HG03521 (cell line): ENCODE data around the gene KLC1.
"Not testable (repeated sequence)": the region's sequence is repeated elsewhere in the genome, so short reads cannot be mapped to it uniquely, and the experiment has no call there.

ENCODE experiments used
- ATAC-seq: cut with Tn5 transposase; IDR thresholded peaks from one replicate; pipeline ENCODE4 v1.9.1; 2021; ENCODE audit warnings: mild to moderate bottlenecking, moderate library complexity; ENCODE audit not compliant: unreplicated experiment

KLC1 gene

DNA sequence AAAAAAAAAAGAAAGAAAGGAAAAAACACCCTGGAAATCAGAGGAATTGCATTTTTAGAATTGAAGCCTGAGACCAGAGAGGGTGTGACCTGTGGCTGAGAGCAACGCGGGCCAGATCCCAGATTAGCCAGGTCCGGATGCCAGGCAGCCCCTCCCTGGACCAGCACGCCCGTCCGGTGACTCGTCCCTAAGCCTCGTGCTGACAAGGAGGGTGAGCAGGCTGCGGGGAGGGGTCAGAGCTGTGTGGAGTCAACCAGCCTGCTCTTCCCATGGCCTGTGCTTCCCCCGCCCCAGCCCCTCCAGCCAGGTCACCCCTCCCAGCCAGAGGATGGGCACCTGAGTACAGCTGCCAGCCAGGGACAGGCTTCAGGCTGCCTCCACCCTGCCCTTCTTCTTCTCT lies 4.2 kb upstream of the KLC1 start:
- ATAC-seq, result no peak

DNA sequence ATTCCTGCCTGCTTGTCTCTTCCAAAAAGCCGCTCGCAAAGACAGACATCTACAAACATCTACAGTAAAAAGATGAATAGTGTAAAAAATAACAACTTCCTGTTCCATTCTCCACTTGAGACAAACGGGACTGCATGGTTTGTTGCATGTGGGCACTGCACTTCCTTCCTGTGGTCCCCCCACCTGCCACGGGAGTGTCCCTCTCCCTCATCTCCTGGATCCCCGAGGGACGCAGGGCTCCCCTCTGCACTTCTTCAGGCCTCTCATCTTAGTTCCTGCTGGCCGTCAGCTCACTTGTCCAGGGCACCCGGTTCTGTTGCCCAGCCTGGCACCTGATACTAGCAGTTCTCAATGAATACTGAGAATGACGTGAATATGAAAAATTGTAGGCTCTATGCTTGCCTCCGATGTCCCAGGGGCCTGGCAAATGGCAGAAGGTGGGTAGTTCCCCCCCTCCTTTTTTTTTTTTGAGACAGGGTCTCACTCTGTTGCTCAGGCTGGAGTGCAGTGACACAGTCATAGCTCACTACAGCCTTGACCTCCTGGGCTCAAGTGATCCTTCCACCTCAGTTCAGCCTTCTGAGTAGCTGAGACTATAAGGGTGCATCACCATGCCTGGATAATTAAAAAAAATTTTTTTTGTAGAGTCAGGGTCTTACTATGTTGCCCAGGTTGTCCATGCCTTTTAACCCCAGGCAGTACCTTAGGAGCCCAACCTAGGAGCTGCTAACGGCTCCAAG lies 3.5 kb upstream of the KLC1 start:
- ATAC-seq, result no peak

DNA sequence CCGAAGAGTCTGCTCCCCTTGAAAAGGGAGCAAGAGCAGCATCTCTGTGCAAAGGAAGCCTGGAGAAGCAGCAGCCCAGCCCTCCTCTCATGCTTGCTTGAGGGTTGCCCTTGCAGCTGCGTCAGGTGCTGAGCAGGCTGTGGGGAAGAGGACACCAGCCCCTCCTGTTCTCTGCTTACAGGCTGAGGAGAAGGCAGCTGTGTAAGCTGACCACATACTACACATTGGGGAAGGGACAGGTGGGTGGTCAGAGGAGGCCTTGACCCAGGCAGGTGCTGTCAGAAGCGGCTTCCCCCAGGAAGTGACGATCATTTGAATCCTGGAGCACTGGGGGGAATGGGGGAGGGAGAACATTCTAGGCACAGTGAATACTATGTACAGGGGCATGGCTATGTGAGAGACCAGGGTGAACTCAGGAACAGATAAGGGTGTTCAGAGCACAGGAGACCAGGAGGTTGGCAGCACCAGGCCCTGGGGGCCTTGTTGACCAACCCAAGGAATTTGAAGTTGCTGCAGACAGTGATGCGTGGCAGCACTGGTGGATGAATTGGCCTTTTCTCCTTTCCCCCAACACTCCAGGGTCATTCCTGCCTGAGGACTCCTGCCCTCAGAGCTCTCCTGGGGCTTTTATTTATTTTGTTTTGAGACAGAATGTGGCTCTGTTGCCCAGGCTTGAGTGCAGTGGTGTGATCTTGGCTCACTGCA lies 2.7 kb upstream of the KLC1 start:
- no peak for ATAC-seq

DNA sequence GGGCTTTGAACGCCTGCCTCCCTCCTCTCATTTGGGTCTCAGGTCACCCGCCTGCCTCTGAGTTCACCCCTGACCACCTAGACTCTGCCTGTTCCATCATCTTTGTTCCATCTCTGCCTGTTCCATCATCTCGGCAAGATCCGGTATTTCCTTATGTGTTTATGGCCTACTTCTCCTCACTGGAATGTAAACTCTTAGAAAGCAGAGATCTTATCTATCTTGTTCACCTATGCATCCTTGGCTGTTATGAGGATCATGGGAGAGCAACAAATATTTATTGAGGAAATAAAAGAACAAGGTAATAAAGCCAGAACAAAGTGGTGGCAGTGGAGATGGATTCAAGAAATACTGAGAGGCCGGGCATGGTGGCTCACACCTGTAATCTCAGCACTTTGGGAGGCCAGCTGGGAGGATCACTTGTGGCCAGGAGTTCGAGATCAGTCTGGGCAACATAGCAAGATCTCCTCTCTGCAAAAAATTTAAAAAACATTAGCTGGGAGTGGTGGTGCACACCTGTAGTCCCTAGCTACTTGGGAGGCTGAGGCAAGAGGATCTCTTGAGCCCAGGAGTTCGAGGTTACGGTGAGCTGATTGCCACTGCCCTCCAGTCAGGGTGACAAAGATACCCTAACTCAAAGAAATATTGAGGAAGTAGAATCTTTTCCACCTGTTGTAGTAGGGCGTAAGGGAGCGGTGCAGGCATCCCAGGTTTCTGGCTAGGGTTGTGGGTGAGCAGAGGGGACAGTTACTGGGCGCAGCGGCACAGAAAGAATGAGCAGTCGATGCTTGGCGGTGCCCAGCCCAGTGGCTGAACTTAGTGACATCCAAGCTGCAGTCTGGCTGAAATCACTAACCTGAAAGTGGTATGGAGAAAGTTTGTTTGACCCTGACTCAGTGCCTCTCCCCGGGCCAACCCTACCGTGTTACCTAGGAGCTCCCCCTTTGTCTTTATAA lies 1.7 kb upstream of the KLC1 start:
- ATAC-seq, result no peak

DNA sequence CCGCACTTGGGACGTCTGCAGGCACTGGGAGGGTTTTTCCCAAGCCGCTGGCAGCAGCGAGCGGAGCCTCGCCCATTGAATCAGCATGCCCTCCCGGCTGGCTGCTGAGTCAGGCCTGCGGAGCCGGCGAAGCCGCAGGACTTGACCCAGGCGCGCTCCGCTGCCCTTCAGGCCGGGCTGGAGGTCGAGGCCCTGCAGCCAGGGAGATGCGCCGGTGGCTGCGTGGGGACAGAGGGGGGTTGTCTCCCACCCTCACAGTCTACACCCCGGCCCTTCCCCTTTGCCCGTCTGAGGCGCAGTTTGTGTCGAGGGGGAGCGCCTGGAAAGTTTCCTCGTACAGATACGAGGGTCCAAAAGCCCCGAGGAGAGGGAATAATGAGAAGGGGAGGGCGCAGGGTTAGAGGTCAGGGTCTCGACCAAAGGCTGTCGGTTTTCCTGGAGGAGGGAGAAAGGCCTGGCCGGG lies 759 bp upstream of the KLC1 start:
- ATAC-seq, result peak; percentile 14

DNA sequence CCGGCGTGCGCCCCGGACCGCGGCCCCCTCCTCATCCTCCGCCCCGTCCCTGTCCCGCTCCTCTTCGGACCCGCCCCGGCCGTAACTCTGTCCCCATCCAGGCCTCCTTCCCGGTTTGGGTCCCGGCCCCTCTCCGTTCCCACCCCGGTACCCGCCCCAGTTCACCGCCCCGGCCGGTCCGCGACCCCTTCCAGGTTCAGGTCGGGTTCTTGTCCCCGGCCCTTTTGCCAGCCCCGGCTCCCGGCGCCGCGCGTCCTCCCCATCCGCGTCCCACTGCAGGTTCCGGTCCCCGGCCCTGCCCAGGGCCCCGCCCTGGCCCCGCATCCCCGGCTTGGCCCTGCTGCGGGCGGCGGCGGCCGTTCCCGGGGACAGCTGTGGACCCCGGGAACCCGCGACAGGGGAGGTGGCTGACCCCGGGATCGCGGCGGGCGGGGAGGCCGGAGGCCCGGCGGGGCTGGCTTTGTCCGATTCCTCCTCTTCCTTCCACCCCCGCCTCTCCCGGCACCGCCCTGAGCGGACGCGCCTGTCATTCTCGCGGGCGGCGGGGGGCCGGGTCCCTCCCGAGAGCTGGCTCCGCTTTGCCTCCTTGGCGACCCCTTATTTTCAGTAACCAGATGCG lies 601 bp downstream of the KLC1 start:
- peak; percentile 24 for ATAC-seq

DNA sequence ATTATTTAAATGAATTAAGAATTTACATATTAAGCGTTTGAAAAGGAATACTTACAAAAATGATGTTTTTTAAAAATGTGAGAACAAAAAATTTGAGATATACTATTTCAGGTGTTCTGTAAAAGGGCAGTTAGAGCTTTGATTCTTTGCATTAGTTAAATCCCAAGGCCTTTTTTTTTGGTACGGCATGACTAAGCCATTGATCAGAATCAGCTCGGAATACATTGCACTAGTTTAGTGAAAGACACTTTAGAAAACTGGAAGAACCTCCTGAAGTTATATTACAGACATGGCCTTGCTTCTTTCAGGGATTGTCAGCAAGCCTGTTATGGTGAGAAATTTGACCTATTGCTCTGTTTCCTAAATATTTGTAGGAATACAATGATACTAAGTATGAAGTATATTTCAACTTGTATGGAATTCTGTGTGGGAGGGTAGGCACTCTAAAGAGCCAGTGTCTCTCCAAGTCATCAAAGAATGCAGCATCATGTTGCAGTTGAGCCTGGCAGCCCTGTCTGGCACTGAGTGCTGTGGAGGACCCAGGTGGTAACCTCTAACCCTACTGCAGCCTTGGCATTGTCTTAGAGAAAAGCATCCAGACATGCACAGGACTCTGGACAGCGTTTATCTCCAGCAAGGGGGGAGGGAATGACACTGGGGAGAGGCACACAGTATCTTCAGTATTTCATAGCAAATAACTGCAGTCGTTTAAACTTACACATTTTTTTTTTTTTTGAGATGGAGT lies 1.5 kb downstream of the KLC1 start:
- no peak for ATAC-seq

DNA sequence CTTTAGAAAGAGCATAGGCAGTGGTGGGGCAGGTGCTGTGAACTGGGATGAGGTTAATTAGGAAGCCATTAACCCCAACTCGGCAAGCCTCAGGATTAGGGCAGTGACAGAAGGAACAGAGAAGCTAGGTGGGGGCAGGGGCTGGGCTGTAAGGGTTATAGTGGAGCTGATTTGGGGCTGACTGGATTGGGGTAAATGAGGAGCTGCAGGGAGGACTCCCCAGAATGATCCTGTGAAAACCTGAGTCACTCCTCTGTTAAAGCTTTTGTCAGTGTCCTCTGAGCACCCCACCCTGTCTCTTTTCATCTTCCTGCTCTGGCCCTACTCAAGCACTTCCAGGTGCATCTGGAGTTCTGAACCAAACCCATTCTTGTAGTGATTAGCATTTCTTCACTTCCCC lies 4.4 kb downstream of the KLC1 start:
- no peak for ATAC-seq

DNA sequence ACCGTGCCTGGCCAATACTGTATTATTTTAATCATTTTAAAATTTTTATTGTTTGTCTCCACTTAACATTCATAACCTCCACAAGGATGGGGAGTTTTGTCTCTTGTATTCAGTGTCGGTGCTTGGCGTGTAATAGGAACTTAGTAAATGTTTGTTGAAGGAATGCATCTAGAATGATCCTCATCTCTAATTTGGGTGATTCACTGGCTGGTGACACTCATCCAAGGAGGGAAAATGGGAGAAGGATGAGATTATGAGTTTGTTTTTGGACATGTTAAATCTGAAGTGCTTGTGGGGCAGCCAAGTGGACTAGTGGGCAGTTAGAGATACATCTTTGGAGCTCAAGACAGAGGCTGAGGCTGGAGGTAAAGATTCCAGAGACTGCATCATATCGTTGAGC lies 5.1 kb downstream of the KLC1 start:
- ATAC-seq, result no peak

DNA sequence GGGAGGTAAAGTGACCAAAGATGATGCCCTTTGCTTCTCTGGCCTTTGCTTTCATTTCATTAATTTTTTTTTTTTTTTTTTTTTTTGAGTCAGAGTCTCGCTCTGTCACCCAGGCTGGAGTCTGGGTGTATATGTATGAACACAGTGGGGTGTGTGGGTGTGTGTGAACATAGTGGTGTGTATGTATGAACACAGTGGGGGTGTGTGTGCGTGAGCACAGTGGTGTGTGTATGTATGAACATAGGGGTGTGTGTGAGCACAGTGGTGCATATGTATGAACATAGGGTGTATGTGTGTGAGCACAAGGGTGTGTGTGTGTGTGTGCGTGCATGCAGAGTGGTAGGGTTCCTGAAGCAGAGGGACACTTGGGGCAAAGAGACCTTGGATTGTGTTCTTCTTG lies 9.6 kb downstream of the KLC1 start:
- no peak for ATAC-seq

DNA sequence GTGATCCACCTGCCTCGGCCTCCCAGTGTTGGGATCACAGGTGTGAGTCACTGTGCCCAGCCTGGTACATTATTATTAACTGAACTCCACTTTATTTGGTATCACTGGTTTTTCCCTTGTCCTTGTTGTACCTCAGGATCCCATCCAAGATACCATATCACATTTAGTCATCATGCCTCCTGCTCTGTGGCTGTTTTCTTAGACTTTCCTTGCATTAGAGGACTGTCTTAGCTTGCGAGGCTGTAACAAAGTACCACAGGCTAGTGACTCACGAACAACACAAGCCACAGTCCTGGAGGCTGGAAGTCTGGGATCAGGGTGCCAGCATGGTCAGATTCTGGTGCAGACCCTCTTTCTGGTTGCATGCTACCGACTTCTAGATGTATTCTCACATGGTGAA lies 12.2 kb downstream of the KLC1 start:
- no peak for ATAC-seq

DNA sequence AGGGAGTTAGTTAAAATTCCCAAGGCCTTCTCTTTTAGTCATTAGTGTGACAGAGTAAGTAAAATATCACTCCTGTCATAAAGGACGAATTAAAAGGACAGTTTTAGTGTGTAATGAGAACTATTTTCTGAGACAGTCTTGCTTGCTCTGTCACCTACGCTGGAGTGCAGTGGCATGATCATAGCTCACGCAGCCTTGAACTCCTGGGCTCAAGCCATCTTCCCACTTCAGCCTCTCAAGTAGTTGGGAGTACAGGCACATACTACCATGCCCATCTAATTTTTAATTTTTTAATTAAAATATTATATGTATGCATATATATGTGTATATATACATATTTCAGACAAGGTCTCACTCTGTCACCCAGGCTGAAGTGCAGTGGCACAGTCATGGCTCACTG lies 17.2 kb downstream of the KLC1 start:
- ATAC-seq, result no peak

DNA sequence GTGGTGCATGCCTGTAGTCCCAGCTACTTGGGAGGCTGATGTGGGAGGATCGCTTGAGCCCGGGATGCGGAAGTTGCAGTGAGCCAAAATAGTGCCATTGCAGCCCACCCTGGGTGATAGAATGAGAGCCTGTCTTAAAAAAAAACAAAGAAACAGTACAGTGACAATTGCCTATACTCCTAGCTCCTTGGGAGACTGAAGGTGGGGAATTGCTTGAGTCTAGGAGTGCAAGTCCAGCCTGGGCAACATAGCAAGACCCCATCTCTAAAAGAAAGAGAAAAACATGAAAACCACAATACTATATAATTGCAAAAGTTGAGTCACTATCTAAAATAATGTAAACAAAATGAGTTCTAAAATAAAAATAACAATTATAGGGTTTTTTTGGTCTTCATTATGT lies 20.0 kb downstream of the KLC1 start:
- ATAC-seq, result no peak

DNA sequence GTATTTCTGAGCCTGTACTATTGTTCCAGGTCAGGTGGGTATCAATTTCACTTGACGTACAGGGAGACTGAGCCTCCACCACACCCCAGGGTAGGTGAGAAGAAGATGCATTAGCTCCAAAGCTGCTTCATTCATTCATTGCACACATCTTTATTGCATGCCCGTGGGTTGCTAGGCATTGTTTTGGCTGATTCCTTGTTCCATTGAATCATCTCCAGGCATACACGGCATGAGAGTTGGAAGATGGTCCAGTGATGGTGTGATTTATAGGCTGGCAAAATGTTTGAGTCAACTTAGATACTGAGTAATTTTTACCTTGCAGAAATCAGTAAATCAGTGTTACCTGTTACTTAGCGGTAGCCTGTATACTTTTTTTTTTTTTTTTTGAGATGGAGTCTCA lies 21.2 kb downstream of the KLC1 start:
- ATAC-seq, result no peak

DNA sequence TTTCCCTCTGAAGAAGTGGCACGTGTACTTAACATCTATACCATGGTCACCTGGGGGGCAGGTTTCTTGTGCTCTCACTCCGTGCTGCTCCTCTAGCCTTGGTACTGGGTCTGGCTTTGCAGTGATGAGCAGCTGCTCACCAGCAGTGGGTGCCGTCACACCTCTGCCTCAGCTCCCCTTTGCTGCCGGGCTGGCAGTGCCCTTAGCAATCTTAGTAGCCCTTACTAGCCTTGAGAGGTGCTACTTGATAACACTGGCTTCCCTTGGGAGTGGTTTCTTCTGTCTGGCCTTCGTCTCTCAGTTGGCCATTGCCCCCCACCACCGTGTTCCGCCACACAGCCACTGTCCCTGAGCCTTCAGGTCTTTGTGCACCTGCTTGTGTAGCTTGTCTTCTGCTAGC lies 22.6 kb downstream of the KLC1 start:
- ATAC-seq, result no peak

DNA sequence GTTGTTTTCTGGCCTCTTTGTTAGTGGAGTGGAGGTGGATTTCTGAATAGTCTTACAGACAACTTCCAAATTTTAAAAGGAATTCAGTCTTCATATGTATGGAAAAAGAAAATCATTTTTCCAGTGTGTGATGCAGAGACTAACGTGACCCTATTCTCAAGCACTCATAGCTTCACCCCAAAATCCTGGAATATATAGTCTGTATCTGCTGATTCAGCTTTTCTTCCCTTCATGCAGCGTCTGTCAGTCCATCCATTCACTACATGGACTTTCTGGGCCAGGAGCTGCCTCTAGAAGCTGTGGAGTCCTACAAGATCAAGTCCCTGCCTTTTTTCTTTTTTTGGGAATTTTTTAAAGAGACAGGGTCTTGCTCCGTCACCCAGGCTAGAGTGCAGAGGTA lies 23.8 kb downstream of the KLC1 start:
- ATAC-seq, result no peak

DNA sequence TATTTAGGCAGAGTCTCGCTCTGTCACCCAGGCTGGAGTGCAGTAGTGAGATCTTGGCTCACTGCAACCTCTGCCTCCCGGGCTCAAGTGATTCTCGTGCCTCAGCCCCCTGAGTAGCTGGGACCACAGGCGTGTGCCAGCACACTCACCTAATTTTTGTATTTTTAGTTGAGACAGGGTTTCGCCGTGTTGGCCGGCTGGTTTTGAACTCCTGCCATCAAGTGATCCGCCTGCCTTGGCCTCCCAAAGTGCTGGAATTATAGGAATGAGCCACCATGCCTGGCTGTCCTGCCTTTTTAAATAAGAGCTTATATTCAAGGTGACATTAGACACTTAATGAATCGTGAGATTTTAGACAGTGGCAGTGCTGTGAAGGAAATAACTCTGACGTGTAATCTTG lies 24.3 kb downstream of the KLC1 start:
- ATAC-seq, result not testable (repeated sequence)

DNA sequence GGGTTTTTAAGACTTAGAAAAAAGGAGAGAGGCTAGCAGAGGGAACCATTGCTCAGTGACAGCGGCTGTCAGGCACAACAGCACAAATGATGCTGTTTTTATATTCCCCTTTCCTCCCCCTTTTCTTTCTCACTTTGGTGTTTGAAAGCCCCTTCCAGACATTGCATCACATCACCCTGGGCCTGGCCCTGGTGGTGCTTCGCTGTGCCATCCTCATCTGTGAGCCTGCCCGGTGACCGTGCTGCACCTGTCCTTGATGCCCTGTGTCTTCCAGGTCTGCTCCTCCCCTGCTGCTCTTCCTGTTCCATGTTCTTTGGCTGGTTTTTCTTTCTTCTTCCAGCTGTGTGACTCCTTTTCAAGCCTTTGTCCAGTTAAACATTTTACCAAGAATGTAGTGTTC lies 24.8 kb downstream of the KLC1 start:
- ATAC-seq, result no peak

DNA sequence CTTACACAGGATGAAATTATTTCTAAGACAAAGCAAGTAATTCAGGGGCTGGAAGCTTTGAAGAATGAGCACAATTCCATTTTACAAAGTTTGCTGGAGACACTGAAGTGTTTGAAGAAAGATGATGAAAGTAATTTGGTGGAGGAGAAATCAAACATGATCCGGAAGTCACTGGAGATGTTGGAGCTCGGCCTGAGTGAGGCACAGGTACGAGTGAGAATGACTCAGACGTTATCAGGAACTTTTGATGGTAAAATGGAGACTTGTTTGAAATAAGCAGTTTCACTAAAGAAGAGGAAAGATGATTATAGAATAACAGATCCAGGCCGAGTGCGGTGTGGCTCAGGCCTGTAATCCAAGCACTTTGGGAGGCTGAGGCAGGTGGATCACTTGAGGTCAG lies 25.6 kb downstream of the KLC1 start:
- no peak for ATAC-seq

DNA sequence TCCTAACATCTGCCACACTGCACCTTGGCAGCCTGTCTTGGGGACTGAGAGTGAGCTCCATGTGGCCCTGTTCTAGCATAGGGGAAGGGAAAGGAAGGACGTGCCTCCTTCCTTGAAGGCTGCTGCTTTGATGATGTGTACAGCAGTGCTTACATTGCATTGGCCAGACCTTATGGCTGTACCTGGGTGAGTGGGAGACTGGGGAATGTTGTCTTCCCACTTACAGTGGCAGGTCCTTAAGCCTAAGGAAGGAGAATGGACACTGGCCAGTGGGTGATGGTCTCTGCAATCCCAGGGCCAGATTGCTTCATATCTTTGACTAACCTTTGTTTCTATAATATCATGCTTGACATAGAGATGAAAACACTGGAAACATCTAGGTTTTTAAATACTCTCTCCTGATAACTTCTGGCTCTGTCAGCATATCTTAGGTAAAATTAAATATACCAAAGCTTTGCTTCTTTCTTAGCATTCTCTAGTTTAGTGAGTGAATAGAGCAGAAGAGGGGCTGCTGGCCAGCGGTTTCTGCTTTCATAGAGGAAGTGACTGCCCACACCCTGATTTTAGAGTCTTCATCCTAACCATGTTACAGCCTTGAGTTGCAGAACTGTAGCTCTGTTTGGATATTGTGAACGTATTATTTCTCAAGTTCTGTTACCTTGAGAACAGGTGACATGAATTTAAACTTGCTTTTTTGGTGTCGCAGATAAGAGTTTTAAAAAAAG lies 27.2 kb downstream of the KLC1 start:
- ATAC-seq, result no peak
